Panc1 (cell line): ENCODE results near the gene SEPTIN11. TPM values are rescaled to one million over a fixed set of nuclear protein-coding genes. Genes with fewer than 3 reads are reported as not detected.

Experiments used
- ATAC-seq: fragments of 200-7000 bp; cut with Tn5 transposase; 2 replicates; pipeline ENCODE4 v1.9.1; 2020; ENCODE audit warnings: mild to moderate bottlenecking, moderate library complexity
- BruUV-seq: library from RNA; stranded (reverse); fragments of 400-500 nt; replicated peaks from 2 replicates; lab custom pipeline; 2021; lab: Mats Ljungman, UMichigan
- CTCF ChIA-PET: fragments of 300-600 bp; sonication (Branson Sonifier 250); formaldehyde crosslinking; loops from one replicate; lab custom pipeline; 2022; ENCODE audit warnings: antibody characterized with exemption; lab: Charles Lee
- POLR2A ChIA-PET: fragments of 300-600 bp; sonication (Branson Sonifier 250); formaldehyde crosslinking; loops from one replicate; lab custom pipeline; 2022; ENCODE audit warnings: antibody characterized with exemption; lab: Charles Lee
- DNase-seq: peaks from one replicate; pipeline ENCODE4 v3.0.0-alpha.2; 2010; ENCODE audit warnings: low read depth, low spot score
- H3K27ac ChIP-seq: 2 replicates; pipeline ENCODE4 v1.5.1; 2011; ENCODE audit warnings: mild to moderate bottlenecking, low read length, inconsistent platforms
- H3K27me3 ChIP-seq: fragments of 200-500 bp; sonication (Bioruptor generic); 2 replicates; pipeline ENCODE4 v1.6.0; 2014; ENCODE audit warnings: low read length, inconsistent platforms; ENCODE audit not compliant: control insufficient read depth, insufficient read depth
- H3K36me3 ChIP-seq: fragments of 200-500 bp; sonication (Bioruptor generic); 2 replicates; pipeline ENCODE4 v1.5.1; 2014; ENCODE audit warnings: inconsistent platforms, mild to moderate bottlenecking, low read length, moderate library complexity; ENCODE audit not compliant: control insufficient read depth, insufficient read depth
- H3K4me1 ChIP-seq: 2 replicates; pipeline ENCODE4 v1.5.1; 2011; ENCODE audit warnings: inconsistent platforms, mild to moderate bottlenecking, low read length, moderate library complexity; ENCODE audit not compliant: control insufficient read depth, insufficient read depth
- H3K4me3 ChIP-seq, 2 experiments: 2 replicates each; pipeline ENCODE4 v1.5.1; 2011 to 2012; ENCODE audit warnings: low read depth in 2 of 2, low read length in 2 of 2, mild to moderate bottlenecking in 2 of 2, inconsistent platforms in 1 of 2, moderate library complexity in 1 of 2
- H3K9me3 ChIP-seq: fragments of 200-500 bp; sonication (Bioruptor generic); 2 replicates; pipeline ENCODE4 v1.5.1; 2014; ENCODE audit warnings: low read depth, mild to moderate bottlenecking, inconsistent platforms, low read length, moderate library complexity; ENCODE audit not compliant: control insufficient read depth, insufficient read depth
- POLR2AphosphoS5 ChIP-seq: IDR thresholded peaks from 2 replicates; pipeline ENCODE4 v1.6.1; 2012; ENCODE audit warnings: mild to moderate bottlenecking, low read depth, low read length, moderate library complexity
- SIN3A ChIP-seq: IDR thresholded peaks from 2 replicates; pipeline ENCODE4 v1.6.1; 2012; ENCODE audit warnings: low read depth, mild to moderate bottlenecking, low read length, moderate library complexity, borderline replicate concordance; ENCODE audit not compliant: insufficient read depth
- TCF7L2 ChIP-seq: IDR thresholded peaks from 2 replicates; pipeline ENCODE4 v1.6.1; 2011; ENCODE audit warnings: mild to moderate bottlenecking, low read depth, low read length, inconsistent platforms
- in situ Hi-C: cut with HindIII; loops from 2 replicates; pipeline ENCODE4 v1.10.0; 2016; ENCODE audit warnings: low sequenced_read_pairs, low pct_unique_long_range_greater_than_20kb
- intact Hi-C: fragments of 100-400 bp; cut with micrococcal nuclease; formaldehyde crosslinking; loops from one replicate; pipeline ENCODE4 v1.10.0; 2022; ENCODE audit not compliant: unreplicated experiment
- total RNA-seq: library from RNA; stranded (reverse); gene quantifications from one replicate; pipeline ENCODE4 v1.2.1, GENCODE V29; 2021; ENCODE audit not compliant: unreplicated experiment
- TF ChIP-seq, protein P1 (sequence below): fragments of 450-650 bp; IDR thresholded peaks from 2 replicates; pipeline ENCODE4 v1.5.1; 2017; ENCODE audit warnings: mild to moderate bottlenecking
- TF ChIP-seq, protein P2 (sequence below), 2 experiments: IDR thresholded peaks; 2 replicates each; pipeline ENCODE4 v1.6.1; 2011 to 2012; ENCODE audit warnings: low read depth in 2 of 2, control low read depth in 1 of 2, low read length in 1 of 2, mild to moderate bottlenecking in 1 of 2, moderate library complexity in 1 of 2; ENCODE audit not compliant: insufficient read depth in 1 of 2

Gene SEPTIN11
- total RNA-seq, 1 experiment from 2014 or later = 103 TPM

DNA sequence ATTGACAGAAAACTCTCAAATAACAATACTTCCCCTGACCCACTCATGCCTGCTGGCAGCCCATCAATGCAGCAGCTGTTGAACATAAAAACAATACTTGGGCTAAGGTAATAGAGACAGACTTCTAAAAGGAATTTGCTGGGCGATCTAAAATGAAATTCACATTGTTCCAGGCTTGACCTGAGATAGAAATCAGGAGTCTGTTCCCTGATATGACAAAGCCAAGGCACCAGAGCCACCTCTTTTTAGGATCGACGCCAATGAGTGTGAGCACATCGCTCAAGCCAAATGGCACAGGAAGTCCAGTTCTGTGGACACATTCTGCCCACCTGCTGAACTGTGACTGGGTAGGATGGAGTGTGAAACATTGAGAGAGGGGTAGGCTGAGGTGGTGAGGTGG, 4.9 kb downstream of the SEPTIN11 start:
- Histone ChIP-seq H3K27ac (no peak overlapping the region), H3K9me3 (no peaks in the 10 kb centered on the region), H3K4me3 (no peak overlapping the region), H3K27me3 (no peaks in the 10 kb centered on the region), H3K4me1 (peaks cover 8% of the 10 kb centered on the region; the same call in 1 of the 2 replicates), H3K36me3 (no peaks in the 10 kb centered on the region; the same call in 1 of the 2 replicates)
- ChIA-PET CTCF (interaction anchor here (0.7 kb wide), 1 partner anchor 122 kb away, joined by 7 read pairs; the partner anchor contains the start of gene CCNI), POLR2A (no interaction called here)
- intact Hi-C loops = no loop called here
- no peak for TF ChIP-seq SIN3A
- TF ChIP-seq, protein P1, sequence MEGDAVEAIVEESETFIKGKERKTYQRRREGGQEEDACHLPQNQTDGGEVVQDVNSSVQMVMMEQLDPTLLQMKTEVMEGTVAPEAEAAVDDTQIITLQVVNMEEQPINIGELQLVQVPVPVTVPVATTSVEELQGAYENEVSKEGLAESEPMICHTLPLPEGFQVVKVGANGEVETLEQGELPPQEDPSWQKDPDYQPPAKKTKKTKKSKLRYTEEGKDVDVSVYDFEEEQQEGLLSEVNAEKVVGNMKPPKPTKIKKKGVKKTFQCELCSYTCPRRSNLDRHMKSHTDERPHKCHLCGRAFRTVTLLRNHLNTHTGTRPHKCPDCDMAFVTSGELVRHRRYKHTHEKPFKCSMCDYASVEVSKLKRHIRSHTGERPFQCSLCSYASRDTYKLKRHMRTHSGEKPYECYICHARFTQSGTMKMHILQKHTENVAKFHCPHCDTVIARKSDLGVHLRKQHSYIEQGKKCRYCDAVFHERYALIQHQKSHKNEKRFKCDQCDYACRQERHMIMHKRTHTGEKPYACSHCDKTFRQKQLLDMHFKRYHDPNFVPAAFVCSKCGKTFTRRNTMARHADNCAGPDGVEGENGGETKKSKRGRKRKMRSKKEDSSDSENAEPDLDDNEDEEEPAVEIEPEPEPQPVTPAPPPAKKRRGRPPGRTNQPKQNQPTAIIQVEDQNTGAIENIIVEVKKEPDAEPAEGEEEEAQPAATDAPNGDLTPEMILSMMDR = no peak
- TF ChIP-seq POLR2AphosphoS5 = no peak
- TF ChIP-seq, protein P2, sequence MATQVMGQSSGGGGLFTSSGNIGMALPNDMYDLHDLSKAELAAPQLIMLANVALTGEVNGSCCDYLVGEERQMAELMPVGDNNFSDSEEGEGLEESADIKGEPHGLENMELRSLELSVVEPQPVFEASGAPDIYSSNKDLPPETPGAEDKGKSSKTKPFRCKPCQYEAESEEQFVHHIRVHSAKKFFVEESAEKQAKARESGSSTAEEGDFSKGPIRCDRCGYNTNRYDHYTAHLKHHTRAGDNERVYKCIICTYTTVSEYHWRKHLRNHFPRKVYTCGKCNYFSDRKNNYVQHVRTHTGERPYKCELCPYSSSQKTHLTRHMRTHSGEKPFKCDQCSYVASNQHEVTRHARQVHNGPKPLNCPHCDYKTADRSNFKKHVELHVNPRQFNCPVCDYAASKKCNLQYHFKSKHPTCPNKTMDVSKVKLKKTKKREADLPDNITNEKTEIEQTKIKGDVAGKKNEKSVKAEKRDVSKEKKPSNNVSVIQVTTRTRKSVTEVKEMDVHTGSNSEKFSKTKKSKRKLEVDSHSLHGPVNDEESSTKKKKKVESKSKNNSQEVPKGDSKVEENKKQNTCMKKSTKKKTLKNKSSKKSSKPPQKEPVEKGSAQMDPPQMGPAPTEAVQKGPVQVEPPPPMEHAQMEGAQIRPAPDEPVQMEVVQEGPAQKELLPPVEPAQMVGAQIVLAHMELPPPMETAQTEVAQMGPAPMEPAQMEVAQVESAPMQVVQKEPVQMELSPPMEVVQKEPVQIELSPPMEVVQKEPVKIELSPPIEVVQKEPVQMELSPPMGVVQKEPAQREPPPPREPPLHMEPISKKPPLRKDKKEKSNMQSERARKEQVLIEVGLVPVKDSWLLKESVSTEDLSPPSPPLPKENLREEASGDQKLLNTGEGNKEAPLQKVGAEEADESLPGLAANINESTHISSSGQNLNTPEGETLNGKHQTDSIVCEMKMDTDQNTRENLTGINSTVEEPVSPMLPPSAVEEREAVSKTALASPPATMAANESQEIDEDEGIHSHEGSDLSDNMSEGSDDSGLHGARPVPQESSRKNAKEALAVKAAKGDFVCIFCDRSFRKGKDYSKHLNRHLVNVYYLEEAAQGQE (IDR thresholded peaks at IDR 0.05; ENCODE audit: insufficient read depth in 1 of 2, low read depth in 2 of 2, low read length in 1 of 2) = no peak
- no peak for TF ChIP-seq TCF7L2
- BruUV-seq = no TSS peak
- in situ Hi-C loops = no loop called here
- no peak for DNase-seq
- ATAC-seq = no peak

DNA sequence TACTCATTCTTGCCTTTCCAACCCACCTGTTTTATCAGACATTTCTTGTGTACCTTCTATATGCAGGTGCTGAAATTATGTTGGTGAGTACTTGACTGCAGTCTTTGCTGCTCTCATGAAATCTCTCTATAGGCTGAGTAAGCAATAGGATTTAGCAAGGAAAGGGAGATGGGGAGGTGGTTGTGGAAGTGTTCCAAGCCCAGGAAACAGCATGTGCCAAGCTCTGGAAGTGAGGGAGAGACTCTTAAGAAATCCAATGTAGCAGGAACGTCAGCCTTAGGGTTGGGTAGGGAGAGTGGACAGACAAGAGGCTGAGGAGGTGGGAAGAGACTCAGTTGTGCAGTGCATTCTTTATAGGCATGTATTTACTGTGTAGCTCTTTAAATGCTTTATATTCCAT, 5.6 kb downstream of the SEPTIN11 start:
- TF ChIP-seq, protein P2 (IDR thresholded peaks at IDR 0.05; ENCODE audit: insufficient read depth in 1 of 2, low read depth in 2 of 2, low read length in 1 of 2) = no peak
- TF ChIP-seq SIN3A (no peak), TCF7L2 (no peak)
- TF ChIP-seq, protein P1 = no peak
- in situ Hi-C loops = no loop called here
- Histone ChIP-seq H3K4me3 (no peak overlapping the region), H3K4me1 (peaks cover 8% of the 10 kb centered on the region; the same call in 1 of the 2 replicates), H3K27ac (no peak overlapping the region), H3K9me3 (no peaks in the 10 kb centered on the region), H3K27me3 (no peaks in the 10 kb centered on the region), H3K36me3 (no peaks in the 10 kb centered on the region; the same call in 1 of the 2 replicates)
- no TSS peak for BruUV-seq
- ChIA-PET POLR2A (no interaction called here), CTCF (no interaction called here)
- DNase-seq (no peak), ATAC-seq (no peak)
- intact Hi-C loops = no loop called here
